Limb (tissue), 2 donors: ENCODE data around the gene COL4A4.
"Not testable (repeated sequence)": the region's sequence is repeated elsewhere in the genome, so short reads cannot be mapped to it uniquely, and the experiment has no call there.

ENCODE experiments used
- DNase-seq, 2 donors: peaks; one replicate each; pipeline ENCODE4 v3.0.0-alpha.2; 2016; ENCODE audit errors: extremely low spot score in 2 of 2

Gene COL4A4

GRCh38 chr2:227163998-227164762, at the start of gene COL4A4, which contains the start of gene COL4A3:
TSS of gene COL4A4 (minus strand) at chr2:227164205. CDS start at chr2:227147483, 16,722 bp downstream.
TSS of gene COL4A3 (plus strand) at chr2:227164624. CDS start at chr2:227164727, 103 bp downstream.
- DNase-seq: peak in 1 of 2 donors; percentile 51

GRCh38 chr2:227207573-227207972, 43.6 kb upstream of the COL4A4 start:
- DNase-seq: no peak

GRCh38 chr2:227206406-227206805, 42.4 kb upstream of the COL4A4 start:
- DNase-seq: no peak

- DNase-seq: no peak
Observed at GRCh38 chr2:227205701-227206100, 41.7 kb upstream of the COL4A4 start.

- no peak for DNase-seq
Observed at GRCh38 chr2:227204452-227204851, 40.4 kb upstream of the COL4A4 start.

GRCh38 chr2:227201771-227202170, 37.8 kb upstream of the COL4A4 start:
- DNase-seq: no peak

GRCh38 chr2:227198866-227199265, 34.9 kb upstream of the COL4A4 start:
- no peak for DNase-seq

- DNase-seq: no peak
Observed at GRCh38 chr2:227194219-227194618, 30.2 kb upstream of the COL4A4 start.

- no peak for DNase-seq
Observed at GRCh38 chr2:227192491-227192890, 28.5 kb upstream of the COL4A4 start.

GRCh38 chr2:227191367-227191766, 27.4 kb upstream of the COL4A4 start:
- DNase-seq: no peak

GRCh38 chr2:227188292-227188691, 24.3 kb upstream of the COL4A4 start:
- no peak for DNase-seq

GRCh38 chr2:227186751-227187150, 22.7 kb upstream of the COL4A4 start:
- DNase-seq: no peak

GRCh38 chr2:227185615-227186232, 21.7 kb upstream of the COL4A4 start:
- no peak for DNase-seq

- no peak for DNase-seq
Observed at GRCh38 chr2:227183657-227184367, 19.8 kb upstream of the COL4A4 start.

GRCh38 chr2:227182765-227183164, 18.8 kb upstream of the COL4A4 start:
- no peak for DNase-seq

- DNase-seq: no peak
Observed at GRCh38 chr2:227180770-227181169, 16.8 kb upstream of the COL4A4 start.

GRCh38 chr2:227179988-227180685, 16.1 kb upstream of the COL4A4 start:
- DNase-seq: no peak

GRCh38 chr2:227177592-227178336, 13.8 kb upstream of the COL4A4 start:
- DNase-seq: no peak

GRCh38 chr2:227171779-227172178, 7.8 kb upstream of the COL4A4 start:
- DNase-seq: not testable (repeated sequence)

- no peak for DNase-seq
Observed at GRCh38 chr2:227164763-227165291, 822 bp upstream of the COL4A4 start.
